GM18520 (cell line): ENCODE data around the gene ORM2.
"Not testable (repeated sequence)": the region's sequence is repeated elsewhere in the genome, so short reads cannot be mapped to it uniquely, and the experiment has no call there.

Experiments used
- ATAC-seq: cut with Tn5 transposase; IDR thresholded peaks from one replicate; pipeline ENCODE4 v1.9.1; 2021; ENCODE audit not compliant: unreplicated experiment

ORM2 gene

GRCh38 chr9:114313186-114313585, 16.5 kb upstream of the ORM2 start:
- no peak for ATAC-seq

- ATAC-seq: no peak
These were observed 15.3 kb upstream of the ORM2 start for GRCh38 chr9:114314256-114314867.

GRCh38 chr9:114314881-114315722, 14.6 kb upstream of the ORM2 start:
- no peak for ATAC-seq

- no peak for ATAC-seq
These were observed 13.8 kb upstream of the ORM2 start for GRCh38 chr9:114315723-114316363.

- ATAC-seq: no peak
These were observed 13.0 kb upstream of the ORM2 start for GRCh38 chr9:114316605-114317230.

GRCh38 chr9:114317665-114318357, 11.9 kb upstream of the ORM2 start:
- ATAC-seq: no peak

- ATAC-seq: no peak
These were observed 11.3 kb upstream of the ORM2 start for GRCh38 chr9:114318416-114318815.

- no peak for ATAC-seq
These were observed 10.5 kb upstream of the ORM2 start for GRCh38 chr9:114319147-114319546.

- not testable (repeated sequence) for ATAC-seq
These were observed 9.0 kb upstream of the ORM2 start for GRCh38 chr9:114320710-114321109.

GRCh38 chr9:114321759-114322158, 7.9 kb upstream of the ORM2 start:
- ATAC-seq: no peak

- ATAC-seq: not testable (repeated sequence)
These were observed 7.4 kb upstream of the ORM2 start for GRCh38 chr9:114322160-114322818.

- ATAC-seq: not testable (repeated sequence)
These were observed 6.7 kb upstream of the ORM2 start, which contains the start of gene ORM1 for GRCh38 chr9:114322831-114323531. Gene ORM1, plus strand, starts transcription at chr9:114323098. Its CDS starts 36 bp downstream, at chr9:114323134.

GRCh38 chr9:114323849-114324248, 5.8 kb upstream of the ORM2 start:
- not testable (repeated sequence) for ATAC-seq

GRCh38 chr9:114324492-114324891, 5.2 kb upstream of the ORM2 start:
- no peak for ATAC-seq

- ATAC-seq: not testable (repeated sequence)
These were observed 4.7 kb upstream of the ORM2 start for GRCh38 chr9:114324965-114325364.

GRCh38 chr9:114325684-114326254, 3.9 kb upstream of the ORM2 start:
- ATAC-seq: not testable (repeated sequence)

- ATAC-seq: no peak
These were observed 1.9 kb upstream of the ORM2 start for GRCh38 chr9:114327749-114328148.

GRCh38 chr9:114328357-114328820, 1.3 kb upstream of the ORM2 start:
- not testable (repeated sequence) for ATAC-seq
